ENCODE measurements around the gene THAP4. TPM values are rescaled to one million over a fixed set of nuclear protein-coding genes. Genes with fewer than 3 reads are reported as not detected.

Gene THAP4
- total and polyA plus RNA-seq, 2 experiments from 2014 or later = 62.9 to 80.4 TPM

DNA sequence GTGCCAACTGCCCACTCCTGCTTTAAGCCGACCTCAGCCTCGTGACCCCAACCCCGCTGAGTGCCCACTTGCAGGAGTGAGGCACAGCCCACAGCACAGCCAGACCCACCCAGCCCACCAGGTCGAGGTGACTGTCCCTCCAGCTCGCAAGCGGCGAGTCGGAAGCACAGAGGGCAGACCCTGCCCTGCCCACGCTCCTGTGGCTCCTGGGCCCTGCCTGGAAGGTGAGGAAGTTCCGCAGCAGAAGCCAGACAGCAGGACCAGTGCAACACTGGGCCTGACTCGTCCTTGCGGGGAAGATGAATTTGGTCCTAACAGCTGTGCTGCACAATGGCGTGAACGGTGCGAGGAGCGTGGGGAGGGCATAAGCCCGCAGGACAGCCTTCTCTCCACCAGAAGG is 39.7 kb upstream of the THAP4 start:
- TF ChIP-seq, protein P1, sequence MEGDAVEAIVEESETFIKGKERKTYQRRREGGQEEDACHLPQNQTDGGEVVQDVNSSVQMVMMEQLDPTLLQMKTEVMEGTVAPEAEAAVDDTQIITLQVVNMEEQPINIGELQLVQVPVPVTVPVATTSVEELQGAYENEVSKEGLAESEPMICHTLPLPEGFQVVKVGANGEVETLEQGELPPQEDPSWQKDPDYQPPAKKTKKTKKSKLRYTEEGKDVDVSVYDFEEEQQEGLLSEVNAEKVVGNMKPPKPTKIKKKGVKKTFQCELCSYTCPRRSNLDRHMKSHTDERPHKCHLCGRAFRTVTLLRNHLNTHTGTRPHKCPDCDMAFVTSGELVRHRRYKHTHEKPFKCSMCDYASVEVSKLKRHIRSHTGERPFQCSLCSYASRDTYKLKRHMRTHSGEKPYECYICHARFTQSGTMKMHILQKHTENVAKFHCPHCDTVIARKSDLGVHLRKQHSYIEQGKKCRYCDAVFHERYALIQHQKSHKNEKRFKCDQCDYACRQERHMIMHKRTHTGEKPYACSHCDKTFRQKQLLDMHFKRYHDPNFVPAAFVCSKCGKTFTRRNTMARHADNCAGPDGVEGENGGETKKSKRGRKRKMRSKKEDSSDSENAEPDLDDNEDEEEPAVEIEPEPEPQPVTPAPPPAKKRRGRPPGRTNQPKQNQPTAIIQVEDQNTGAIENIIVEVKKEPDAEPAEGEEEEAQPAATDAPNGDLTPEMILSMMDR (conservative IDR thresholded peaks at IDR 0.05; ENCODE audit: low read depth in 2 of 2) = no peak
- TF ChIP-seq, protein P2, sequence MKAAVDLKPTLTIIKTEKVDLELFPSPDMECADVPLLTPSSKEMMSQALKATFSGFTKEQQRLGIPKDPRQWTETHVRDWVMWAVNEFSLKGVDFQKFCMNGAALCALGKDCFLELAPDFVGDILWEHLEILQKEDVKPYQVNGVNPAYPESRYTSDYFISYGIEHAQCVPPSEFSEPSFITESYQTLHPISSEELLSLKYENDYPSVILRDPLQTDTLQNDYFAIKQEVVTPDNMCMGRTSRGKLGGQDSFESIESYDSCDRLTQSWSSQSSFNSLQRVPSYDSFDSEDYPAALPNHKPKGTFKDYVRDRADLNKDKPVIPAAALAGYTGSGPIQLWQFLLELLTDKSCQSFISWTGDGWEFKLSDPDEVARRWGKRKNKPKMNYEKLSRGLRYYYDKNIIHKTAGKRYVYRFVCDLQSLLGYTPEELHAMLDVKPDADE (IDR thresholded peaks at IDR 0.05) = no peak
- TF ChIP-seq STAT1 (IDR thresholded peaks at IDR 0.05; ENCODE audit: unreplicated experiment) (no peak), JUNB (IDR thresholded peaks at IDR 0.05; ENCODE audit: unreplicated experiment) (no peak)
- no peak overlapping the region for H3K4me3 ChIP-seq
- no peaks in the 10 kb centered on the region; the same call in none of the 2 replicates for H3F3A ChIP-seq (replicated peaks; ENCODE audit: low read depth)
- peaks cover 14% of the 10 kb centered on the region for H3K27me3 Mint-ChIP-seq (ENCODE audit: insufficient read depth, low read depth, poor library complexity)
- no peaks in the 10 kb centered on the region for H3K27me3 ChIP-seq (ENCODE audit: insufficient read depth)
- no peak for ATAC-seq
- H3K36me3 Mint-ChIP-seq (ENCODE audit: low read depth) = peaks cover 61% of the 10 kb centered on the region
- H3K36me3 ChIP-seq (ENCODE audit: insufficient read depth) = peaks cover 4% of the 10 kb centered on the region
- H4K20me1 ChIP-seq (replicated peaks; ENCODE audit: insufficient read depth) = peaks cover 8% of the 10 kb centered on the region
- no peaks in the 10 kb centered on the region for H3K9me2 ChIP-seq (ENCODE audit: insufficient read depth)
- no peak overlapping the region for H2AFZ ChIP-seq
- no peaks in the 10 kb centered on the region for H3K4me1 ChIP-seq (ENCODE audit: insufficient read depth)
- no peak for DNase-seq (ENCODE audit: low spot score)
- no peak overlapping the region for H3K4me2 ChIP-seq
- no peak overlapping the region for H3K27ac Mint-ChIP-seq
- peaks cover 6% of the 10 kb centered on the region; the same call in 1 of the 2 replicates for H3K79me2 ChIP-seq (replicated peaks; ENCODE audit: insufficient read depth)
- no peak overlapping the region for H3K27ac ChIP-seq (ENCODE audit: low read depth)
- H3K9me3 Mint-ChIP-seq = no peaks in the 10 kb centered on the region
- no peak overlapping the region for H3K4me3 Mint-ChIP-seq
- H3K4me1 Mint-ChIP-seq = peaks cover 5% of the 10 kb centered on the region; the same call in 2 of the 3 replicates

DNA sequence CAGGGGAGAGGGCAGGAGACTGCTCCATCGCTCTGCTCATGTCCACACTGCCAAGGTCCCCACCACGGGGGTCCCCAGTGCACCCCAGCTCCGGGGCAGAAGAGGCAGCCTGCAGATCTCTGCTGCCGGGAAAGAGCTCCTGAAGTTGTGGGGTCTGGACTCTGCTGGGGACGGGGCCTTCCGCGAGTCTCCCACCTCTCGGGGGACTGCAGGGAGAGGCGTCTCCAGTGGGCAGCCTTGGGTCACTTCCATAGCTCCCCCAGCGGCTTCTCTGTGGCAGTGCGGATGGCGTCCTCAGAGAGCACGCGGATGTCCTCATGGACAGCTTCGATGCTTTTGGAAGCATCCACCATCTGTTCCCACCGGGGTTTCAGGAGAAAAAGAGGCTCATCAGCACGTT is 38.9 kb upstream of the THAP4 start:
- peaks cover 8% of the 10 kb centered on the region for H4K20me1 ChIP-seq (replicated peaks; ENCODE audit: insufficient read depth)
- Mint-ChIP-seq H3K4me3 (no peak overlapping the region), H3K27ac (no peak overlapping the region), H3K27me3 (ENCODE audit: insufficient read depth, low read depth, poor library complexity) (peaks cover 14% of the 10 kb centered on the region), H3K4me1 (peaks cover 5% of the 10 kb centered on the region; the same call in 2 of the 3 replicates), H3K9me3 (no peaks in the 10 kb centered on the region), H3K36me3 (ENCODE audit: low read depth) (peaks cover 56% of the 10 kb centered on the region)
- no peak overlapping the region for H3K4me3 ChIP-seq
- H3K79me2 ChIP-seq (replicated peaks; ENCODE audit: insufficient read depth) = no peaks in the 10 kb centered on the region
- H3K4me2 ChIP-seq = no peak overlapping the region
- no peak overlapping the region for H3K27ac ChIP-seq (ENCODE audit: low read depth)
- DNase-seq (ENCODE audit: low spot score) (peak; percentile 34), ATAC-seq (peak; percentile 21)
- H3K4me1 ChIP-seq (ENCODE audit: insufficient read depth) = no peaks in the 10 kb centered on the region
- no peak overlapping the region for H2AFZ ChIP-seq
- H3F3A ChIP-seq (replicated peaks; ENCODE audit: low read depth) = no peaks in the 10 kb centered on the region; the same call in none of the 2 replicates
- H3K27me3 ChIP-seq (ENCODE audit: insufficient read depth) = no peaks in the 10 kb centered on the region
- no peaks in the 10 kb centered on the region for H3K9me2 ChIP-seq (ENCODE audit: insufficient read depth)
- TF ChIP-seq EZH2 (IDR thresholded peaks at IDR 0.05; ENCODE audit: low read depth, unreplicated experiment) = no peak
- no peak for TF ChIP-seq ZNF114 (CRISPR knock-in tag; IDR thresholded peaks at IDR 0.05)
- no peak for TF ChIP-seq CREB1 (CRISPR knock-in tag; IDR thresholded peaks at IDR 0.05; ENCODE audit: low read depth)
- no peak for TF ChIP-seq JUNB (IDR thresholded peaks at IDR 0.05; ENCODE audit: unreplicated experiment)
- TF ChIP-seq, protein P2 (IDR thresholded peaks at IDR 0.05) = no peak
- TF ChIP-seq, protein P1 (conservative IDR thresholded peaks at IDR 0.05; ENCODE audit: low read depth in 2 of 2) = peak in 1 of 2 experiments; percentile 29; a peak in 3 of 4 replicates
- no peak for TF ChIP-seq STAT1 (IDR thresholded peaks at IDR 0.05; ENCODE audit: unreplicated experiment)
- TF ChIP-seq NANOG (IDR thresholded peaks at IDR 0.05; ENCODE audit: borderline replicate concordance) = no peak
- peaks cover 4% of the 10 kb centered on the region; the same call in 1 of the 2 replicates for H3K36me3 ChIP-seq (ENCODE audit: insufficient read depth)
